NCI-H2081 (cell line): Measurements from ENCODE around the gene ATP10B.

ENCODE experiments used
- DNase-seq, 2 experiments: peaks; one replicate each; lab custom pipeline; 2025; lab: John Stamatoyannopoulos, UW

ATP10B gene

DNA sequence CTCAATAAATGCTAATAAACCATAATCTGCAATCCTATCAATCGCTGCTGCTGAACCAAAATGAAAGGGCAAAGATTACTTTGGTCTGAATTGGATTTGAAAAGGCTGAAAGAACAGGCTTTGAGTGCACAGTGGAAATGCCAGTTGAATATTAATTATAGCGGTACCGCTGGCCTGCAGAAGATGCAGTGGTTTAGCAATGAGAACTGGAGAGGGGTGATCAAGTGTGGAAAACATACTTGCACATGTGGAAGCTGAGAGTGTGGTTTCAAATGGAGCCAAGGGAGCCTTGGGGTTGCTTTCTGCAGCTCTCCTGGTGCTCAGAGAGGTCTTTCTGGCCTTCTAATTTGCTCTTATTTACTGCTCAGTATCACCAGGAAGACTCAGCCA is 296.4 kb downstream of the ATP10B start:
- no peak for DNase-seq

DNA sequence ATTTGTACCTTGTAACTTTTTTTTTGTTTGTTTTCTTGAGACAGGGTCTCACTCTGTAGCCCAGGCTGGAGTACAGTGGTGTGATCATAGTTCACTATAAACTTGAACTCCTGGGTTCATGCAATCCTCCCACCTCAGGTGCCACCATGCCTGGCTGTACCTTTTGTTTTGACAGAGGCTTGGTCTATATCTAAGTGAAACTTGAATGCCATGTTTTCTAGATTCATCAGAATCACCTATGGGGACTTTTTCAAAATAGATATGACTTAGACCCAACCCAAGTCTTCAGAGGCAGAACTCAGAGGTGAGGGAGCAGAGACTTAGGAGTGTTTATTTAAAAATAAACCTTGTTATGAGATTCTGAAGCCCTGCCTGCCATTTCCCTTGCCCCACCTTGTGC is 301.9 kb downstream of the ATP10B start:
- no peak for DNase-seq

DNA sequence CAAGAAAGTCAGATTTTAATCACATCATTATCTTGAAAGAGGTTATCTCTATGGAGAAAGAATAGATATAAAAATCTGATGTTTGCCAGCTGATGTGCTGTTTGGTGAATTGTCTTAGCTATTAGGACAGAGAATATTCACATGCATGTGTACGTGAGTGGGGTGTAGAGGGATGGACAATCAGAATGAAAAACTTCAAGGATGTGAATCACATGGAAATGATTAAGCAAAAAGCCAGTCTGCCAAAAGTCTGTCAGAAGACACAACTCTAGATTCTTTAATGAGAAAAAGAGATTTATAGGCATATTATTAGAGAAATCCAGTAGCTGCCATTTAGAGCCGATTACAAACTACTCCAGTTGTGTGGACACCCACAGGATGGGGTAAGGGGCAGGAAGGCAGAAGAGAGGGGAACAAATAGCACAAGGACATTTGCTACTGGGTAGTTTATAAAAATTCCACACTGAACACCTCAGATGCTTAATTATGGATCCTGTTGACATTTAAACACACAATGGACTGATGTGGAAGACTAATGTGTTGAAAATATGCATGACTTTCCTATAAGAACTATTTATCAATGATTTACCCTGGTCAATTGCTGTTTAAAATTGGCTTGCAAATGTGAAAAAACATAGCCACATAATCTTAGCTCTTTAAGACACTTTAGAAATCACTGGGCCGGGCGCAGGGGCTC is 302.9 kb downstream of the ATP10B start:
- no peak for DNase-seq

DNA sequence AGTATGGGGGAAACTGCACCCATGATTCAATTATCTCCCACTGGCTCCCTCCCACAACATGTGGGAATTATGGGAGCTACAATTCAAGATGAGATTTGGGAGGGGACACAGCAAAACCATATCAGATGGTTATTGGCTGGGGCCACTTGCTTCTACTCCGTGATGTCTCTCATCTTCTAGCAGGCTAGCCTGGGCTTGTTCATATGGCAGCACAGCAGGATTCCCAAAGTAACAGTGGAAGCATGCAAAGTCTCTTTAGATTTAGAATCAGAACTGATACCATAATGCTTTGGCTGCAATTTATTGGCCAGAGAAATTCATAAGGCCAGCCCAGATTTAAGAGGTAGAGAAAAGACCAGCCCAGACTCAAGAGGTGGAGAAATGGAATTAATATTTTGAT is 304.1 kb downstream of the ATP10B start:
- no peak for DNase-seq

DNA sequence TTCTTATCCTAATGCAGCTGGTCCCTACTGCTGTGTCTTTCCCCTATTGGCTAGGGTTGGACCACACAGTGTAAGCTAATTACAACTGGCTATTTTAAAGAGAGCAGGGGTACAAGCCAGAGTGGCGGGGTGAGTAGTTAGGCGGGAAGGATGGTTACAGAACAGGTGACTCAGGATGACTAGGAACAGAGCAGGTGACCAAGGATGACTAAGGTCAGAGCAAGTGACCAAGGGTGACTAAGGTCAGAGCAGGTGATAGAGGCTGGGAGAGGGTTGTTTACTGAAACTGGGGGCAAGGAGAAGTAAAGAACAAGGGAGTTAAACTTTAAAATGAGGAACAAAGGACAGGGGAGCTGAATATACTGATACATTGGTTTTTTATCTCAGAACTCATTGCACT is 304.9 kb downstream of the ATP10B start:
- no peak for DNase-seq

DNA sequence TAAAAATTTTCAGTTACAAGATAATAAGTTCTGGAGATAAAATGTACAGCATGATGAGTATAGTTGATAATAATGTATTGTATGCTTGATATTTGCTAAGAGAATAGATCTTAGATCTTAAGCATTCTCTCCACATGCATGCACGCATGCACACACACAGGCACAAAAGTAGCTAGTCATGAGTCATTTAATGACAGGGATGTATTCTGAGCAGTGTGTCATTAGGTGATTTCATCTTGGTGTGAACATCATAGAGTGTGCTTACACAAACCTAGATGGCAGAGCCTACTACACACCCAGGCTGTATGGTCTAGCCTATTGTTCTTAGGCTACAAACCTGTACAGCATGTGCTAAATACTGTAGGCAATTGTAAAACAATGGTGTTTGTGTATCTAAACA is 306.2 kb downstream of the ATP10B start:
- no peak for DNase-seq

DNA sequence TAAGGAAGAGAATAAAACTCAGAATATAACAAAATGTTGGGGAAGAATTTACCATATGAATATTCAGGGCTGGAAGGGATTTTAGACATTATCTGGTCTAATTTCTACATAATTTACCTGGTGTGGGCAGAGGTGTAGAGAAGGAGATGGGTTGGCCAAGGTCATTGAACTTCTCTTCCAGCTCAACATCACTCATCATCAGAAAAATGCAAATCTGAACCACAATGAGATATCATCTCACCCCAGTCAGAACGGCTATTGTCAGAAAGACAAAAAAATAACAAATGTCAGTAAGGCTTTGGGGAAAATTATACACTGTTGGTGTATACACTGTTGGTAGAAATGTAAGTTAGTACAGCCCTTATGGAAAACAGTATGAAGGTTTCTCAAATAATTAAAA is 308.6 kb downstream of the ATP10B start:
- no peak for DNase-seq

DNA sequence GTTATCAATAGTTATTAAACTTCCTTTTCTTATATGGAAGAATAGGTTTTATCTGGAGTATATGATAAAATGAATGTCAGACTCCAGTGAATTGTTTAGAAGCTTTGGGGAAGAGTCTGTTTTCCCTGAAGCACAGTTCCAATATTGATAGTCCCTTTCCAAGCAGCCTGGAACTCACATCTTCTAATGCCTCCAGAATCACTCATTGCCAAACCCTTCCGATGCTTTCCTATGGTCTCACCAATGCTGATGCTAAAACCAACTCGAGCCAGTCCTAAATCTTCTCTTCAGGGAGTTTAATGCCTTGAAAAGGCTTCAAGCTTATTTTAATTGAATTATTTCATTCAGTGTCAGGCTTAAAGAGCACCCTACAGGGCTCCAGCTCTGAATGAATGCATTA is 309.2 kb downstream of the ATP10B start:
- DNase-seq = no peak

DNA sequence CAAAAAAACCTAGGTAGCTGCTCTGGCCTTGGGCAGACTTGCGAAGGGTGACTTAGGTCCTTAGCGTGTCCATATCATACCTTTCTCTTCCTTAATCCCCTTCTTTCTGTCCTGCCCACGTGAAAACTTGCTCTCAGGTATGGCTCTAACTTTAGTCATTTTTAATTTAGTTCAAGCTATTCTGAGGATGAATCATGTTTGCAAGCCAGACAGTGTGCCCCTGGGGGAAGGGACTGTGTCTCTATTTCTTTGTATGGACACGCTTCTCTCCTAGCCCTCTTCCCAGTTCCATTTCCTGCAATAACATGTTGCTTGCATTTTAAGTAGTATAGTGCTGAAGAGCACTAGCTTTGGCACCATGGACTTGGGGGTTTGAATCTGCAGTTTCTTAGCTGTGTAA is 309.7 kb downstream of the ATP10B start:
- no peak for DNase-seq

DNA sequence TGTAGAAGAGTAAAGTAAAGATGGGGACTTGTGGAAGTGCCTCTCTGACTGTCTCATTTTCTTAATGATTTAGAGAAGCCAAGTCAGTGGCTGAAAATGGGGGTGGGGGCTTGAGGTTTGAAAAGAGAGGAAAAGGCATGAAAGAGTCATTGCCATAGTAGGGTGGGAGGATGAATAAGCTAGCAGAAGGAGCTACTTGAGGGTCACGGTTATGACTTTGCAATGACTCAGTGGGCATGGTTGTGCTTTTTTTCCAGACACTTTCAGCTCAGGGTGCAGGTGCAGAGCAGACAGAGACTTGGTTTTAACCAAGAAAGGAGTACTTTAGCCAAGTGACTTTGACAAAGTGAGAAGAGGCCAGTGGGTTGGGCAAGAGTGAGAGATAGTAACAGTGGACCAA is 312.6 kb downstream of the ATP10B start:
- DNase-seq = no peak

DNA sequence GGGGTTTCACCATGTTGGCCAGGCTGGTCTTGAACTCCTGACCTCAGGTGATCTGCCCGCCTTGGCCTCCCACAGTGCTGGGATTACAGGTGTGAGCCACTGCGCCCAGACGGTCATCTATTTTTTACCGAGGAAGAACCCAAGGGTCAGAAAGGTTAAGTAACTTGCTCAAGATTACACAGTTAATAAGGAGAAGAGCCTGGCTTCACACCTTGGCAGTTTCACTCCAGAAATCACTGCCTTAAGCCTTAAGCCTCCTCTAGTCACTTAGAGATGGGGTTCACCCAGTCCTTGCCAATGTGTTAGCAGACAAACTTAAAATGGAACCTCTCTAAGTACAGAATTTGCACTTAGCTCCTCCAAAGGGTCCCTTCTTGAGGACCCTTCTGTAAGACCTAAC is 314.1 kb downstream of the ATP10B start:
- no peak for DNase-seq

DNA sequence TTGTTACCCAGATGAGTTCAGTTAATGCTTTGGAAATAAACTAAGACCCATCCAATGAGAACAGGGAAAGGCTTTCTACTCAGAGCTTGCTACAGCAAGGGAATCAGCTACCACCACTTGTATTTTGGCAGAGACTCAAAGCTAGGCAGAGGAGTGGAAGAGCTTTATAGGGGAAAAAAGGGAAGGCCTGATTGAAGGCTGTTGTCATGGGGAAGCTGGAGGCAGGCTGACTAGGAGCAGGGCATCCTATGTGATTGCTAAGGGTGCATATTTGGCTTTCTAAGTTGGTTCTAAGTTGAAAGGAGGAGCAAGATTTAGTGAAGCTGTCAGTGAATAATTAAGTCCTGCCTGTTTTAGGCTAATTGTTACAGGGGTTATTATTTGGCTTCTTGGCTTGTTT is 314.9 kb downstream of the ATP10B start:
- DNase-seq = no peak

DNA sequence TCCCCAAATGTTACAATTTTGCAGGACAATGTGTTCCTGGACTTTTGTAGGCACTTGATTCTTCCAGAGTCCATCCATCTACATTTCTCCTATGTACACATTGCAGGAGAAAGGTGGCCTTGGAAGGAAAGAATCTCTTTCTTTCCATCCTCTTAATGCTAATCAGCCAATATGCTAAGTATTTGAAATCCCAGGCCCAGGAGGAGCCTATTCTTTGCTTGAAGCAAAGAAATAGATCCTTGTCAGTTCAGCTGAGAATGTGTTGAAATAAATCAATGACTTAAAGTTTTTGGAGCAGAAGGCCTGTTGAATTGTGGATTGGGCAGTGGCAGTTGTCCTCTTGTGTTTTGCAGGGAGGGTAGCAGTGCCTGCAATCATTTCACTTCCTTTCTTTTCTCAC is 317.1 kb downstream of the ATP10B start:
- no peak for DNase-seq

DNA sequence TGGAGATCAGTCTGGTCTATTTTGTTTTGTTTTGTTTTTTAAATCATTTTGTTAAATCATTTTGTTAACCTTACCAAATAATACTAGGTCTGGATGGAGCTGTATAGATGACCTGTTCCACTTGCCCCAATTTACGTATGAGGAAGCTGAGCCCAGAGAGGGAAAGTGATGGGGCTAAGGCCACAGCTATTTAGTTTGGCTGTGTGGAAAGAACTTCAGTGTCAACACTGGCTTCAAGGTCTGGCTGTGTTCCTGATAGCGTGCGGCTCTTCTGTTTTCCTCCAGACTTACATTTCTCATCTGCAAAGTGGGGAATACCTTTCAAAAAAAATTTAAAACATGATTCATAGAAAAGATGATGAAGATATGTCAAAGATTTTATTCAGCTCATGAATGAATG is 317.9 kb downstream of the ATP10B start:
- DNase-seq = no peak

DNA sequence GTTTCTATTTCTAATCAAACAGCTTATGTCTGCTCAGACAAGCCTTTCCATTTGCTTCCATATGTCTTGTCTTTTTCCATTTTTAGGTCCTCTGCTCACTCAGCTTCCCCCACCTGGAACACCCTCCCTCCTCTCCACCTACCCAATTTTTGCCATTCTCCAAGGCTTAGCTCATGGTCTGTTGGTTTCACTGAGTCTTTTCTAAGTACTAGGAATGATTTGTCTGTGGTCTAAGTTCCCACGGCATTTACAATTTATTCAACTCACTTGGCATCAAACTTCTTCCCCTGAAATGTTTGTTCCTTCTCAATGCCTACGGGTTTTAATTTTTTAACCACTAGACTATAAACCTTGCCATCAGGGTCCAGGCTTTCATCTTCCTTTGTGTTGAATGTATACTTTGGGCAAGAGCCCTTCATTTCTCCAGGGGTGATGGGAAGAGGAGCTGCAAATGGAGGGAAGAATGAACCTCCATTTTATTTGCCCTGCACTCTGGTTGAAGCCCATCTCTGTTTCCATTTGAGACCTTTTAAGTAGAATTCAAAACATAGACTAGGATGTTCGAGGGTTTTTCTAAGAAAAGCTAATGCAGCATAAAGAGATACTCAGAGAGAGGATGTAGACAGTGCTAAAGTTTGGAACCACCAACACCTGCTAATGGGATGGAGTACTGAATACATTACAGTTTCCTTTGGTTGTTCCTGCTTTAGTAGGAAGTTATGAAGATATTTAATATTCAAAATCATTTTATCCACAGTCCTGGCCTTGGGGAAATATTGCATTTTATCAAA is 326.3 kb downstream of the ATP10B start:
- DNase-seq = no peak

DNA sequence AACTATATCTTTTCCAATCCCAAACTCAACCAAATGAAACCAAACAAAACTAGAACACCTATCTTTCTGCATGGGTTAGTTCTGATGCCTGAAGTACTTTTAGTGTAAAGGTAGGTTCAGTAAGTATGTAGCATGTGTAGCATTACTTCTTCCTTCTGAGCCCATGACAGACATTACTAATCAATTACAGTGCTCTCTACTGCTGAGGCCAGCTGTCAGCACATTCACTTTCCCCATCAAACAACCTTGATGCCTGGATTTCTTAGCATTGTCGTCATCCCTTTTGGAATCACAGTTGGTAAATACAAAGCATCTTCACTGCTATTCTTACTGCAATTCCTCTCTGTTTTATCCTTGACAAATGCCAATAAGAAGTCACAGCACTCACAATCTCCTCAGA is 327.2 kb downstream of the ATP10B start:
- DNase-seq = no peak

DNA sequence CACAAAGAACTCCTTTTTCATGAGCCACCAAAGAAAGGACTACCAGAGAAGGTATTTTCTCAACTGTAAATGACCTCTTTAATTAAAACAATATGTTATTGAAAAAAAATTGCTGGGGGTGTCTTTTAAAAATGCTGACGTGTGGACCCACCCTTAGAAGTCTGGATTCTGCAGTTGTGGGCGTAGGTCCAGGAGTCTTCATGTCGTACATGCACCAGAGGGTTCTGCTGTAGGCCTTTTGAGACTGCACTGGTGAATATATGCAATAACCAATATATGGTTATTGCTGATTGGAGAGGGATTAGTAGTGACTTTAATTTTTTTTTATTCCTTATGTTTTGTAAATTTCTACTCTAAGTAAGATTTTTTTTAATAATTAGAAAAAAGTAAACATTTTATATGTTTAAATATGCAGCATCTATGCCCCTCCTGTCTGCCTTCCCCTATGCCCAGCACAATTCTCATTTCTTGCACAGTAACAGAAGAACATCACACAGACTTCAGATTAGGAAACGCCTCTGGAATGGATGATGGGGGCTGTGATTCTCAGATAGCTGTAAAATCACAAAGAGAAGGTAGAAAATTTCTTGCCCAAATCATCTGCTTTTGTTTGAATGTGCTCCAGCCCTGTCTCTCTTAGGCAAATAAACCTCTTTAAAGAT is 328.4 kb downstream of the ATP10B start:
- no peak for DNase-seq

DNA sequence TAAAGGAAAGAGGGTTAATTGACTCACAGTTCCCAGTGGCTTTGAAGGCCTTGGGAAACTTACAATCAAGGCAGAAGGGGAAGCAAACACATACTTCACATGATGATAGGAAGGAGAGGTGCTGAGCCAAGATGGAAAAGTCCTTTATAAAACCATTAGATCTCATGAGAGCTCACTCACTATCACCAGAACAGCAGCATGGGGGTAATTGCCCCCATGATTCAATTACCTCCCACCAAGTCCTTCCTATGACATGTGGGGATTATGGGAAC is 330.7 kb downstream of the ATP10B start:
- no peak for DNase-seq

DNA sequence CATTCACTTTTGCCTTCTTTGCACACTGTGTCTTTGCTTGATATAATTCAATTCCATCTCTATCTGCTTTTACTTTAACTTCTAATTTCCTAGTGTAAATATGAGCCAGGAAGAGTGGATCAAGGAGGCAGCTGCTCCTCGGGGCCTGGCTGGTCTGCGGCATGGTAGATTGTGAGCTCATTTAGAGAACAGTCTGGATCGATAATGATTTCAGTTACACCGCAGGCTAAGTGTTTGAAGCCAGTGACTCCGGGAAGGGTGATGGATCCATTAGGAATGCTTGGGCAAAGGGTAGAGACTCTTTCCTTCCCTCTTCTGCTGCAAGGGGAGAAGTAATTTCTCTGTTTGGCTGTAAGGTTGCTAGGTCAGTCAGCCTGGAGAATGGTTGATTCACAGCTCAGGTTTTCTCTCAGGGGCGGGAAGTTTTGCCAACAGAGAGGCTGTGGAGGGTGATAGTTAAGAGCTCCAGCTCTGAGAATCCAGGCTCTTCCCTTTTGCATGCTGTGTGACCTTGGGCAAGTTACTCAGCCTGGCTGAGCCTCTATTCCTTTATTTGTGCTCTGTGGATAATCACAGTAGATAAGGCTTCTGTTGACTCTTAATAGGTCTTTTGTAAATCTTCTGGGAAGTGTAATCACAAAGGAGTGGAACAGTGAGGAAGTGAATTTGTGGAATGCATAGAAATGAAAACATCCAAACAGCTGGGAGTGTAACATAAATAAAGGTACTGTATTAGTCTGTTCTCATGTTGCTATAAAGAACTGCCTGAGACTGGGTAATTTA is 331.2 kb downstream of the ATP10B start:
- DNase-seq = no peak

DNA sequence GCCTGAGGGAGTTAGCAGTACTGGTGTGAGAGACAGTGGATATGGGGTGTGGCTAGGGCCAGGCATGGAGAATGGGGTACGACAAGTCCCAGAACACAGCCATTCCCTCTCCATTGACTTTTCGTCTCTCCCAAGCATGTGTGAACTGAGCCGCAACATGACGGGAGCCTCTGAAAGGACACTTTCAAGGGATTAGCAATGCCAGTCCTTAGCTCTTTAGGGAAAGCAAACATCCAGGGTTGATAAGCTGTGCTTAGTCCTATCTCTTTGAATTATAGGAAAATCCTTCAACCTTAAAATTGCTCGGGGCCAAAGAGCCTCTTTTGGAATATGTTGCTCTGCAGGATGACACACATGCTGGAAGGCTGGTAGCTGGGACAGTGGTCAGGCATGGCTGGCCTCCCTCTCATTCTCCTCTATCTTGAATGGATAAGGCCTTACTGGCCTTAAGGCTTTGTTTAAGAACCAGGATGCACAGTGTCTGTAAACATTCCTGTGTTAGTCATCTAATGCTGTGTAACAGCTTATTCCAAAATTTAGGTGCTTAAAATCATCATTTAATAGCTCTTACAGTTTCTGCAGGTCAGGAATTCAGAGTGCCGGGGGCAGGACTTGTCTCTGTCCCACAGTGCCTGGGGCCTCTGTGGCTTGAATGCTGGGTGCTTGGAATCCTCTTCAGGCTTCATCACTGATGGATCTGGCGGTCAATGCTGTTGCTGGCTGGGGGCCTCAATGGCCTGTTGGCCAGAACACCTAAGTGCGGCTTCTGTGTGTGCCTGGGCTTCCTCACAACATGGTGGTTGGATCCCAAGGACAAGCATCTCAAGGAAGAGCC is 335.1 kb downstream of the ATP10B start:
- DNase-seq = no peak

DNA sequence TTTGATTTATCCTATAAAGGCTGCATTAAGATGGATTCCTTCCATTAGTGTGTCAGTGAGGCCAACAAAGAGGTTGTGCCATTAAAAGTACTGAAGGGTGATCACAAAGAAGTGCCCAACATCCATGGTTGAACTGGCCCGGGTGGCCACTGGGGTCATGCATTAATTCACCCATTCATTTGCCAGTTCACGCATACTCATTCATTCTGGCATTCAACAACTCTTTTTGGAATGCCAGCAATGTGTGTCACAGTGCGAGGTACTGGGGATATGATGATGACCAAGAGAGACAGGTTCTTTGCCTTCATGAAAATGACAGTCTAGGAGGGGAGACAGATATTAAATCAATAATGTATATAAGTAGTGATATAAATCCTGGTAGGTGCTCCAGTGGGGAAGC is 337.1 kb downstream of the ATP10B start:
- DNase-seq = no peak

DNA sequence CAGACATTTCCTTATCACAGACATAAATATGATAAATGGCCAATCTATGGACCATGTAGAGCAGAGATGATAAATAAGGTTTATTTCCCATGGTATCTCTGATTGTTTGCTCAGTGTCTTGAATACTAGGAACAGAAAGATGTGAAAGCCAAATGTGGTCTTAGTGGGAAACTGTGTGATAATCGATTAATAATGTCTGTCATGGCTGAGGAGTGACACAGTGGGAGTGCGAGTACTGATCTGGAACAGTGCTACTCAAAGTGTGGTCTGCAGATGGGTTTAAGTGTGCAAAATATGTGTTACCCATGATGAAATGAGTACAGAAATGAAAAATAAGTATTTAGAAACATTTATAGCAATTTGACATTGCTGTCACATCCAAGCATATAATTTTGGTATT is 337.8 kb downstream of the ATP10B start:
- no peak for DNase-seq
